Fibroblast of lung (primary cell): Measurements from ENCODE around the gene SUGCT. TPM values are rescaled to one million over a fixed set of nuclear protein-coding genes. Genes with fewer than 3 reads are reported as not detected.

Experiments
- DNase-seq, 2 donors: peaks; one replicate each; pipeline versions ENCODE4 v3.0.0 to v3.0.0-alpha.2; 2010; ENCODE audit warnings: low read depth in 2 of 2
- H2AFZ ChIP-seq: 2 replicates; pipeline ENCODE4 v1.5.1; 2012; ENCODE audit warnings: low read length, control low read depth, inconsistent platforms
- H3K27ac ChIP-seq: 2 replicates; pipeline ENCODE4 v1.5.1; 2011; ENCODE audit warnings: low read length, control low read depth; ENCODE audit not compliant: insufficient read depth
- H3K27me3 ChIP-seq: 2 replicates; pipeline ENCODE4 v1.5.1; 2011; ENCODE audit warnings: mild to moderate bottlenecking, low read length; ENCODE audit not compliant: control insufficient read depth, insufficient read depth
- H3K36me3 ChIP-seq: 2 replicates; pipeline ENCODE4 v1.5.1; 2011; ENCODE audit warnings: low read length; ENCODE audit not compliant: control insufficient read depth, insufficient read depth
- H3K4me1 ChIP-seq: 2 replicates; pipeline ENCODE4 v1.5.1; 2011; ENCODE audit warnings: low read length; ENCODE audit not compliant: control insufficient read depth, insufficient read depth; ENCODE audit errors: extremely low read depth
- H3K4me2 ChIP-seq: 2 replicates; pipeline ENCODE4 v1.5.1; 2011; ENCODE audit warnings: low read length, control low read depth; ENCODE audit not compliant: insufficient read depth; ENCODE audit errors: extremely low read depth
- H3K4me3 ChIP-seq, 4 experiments: fragments of 200-600 bp in 1 of 4; sonication (generic) in 1 of 4; replicated peaks in 1 of 4; 2 replicates each; pipeline ENCODE4 v1.5.1; 2011 to 2016; ENCODE audit warnings: low read length in 4 of 4, low read depth in 3 of 4, mild to moderate bottlenecking in 3 of 4, control low read depth in 2 of 4, inconsistent platforms in 1 of 4, mixed read lengths in 1 of 4; ENCODE audit not compliant: insufficient read depth in 1 of 4; ENCODE audit errors: control extremely low read depth in 1 of 4
- H3K79me2 ChIP-seq: 2 replicates; pipeline ENCODE4 v1.5.1; 2012; ENCODE audit warnings: mild to moderate bottlenecking, low read length, inconsistent platforms; ENCODE audit not compliant: control insufficient read depth, insufficient read depth
- H3K9ac ChIP-seq: 2 replicates; pipeline ENCODE4 v1.5.1; 2011; ENCODE audit warnings: mild to moderate bottlenecking, low read length, control low read depth; ENCODE audit not compliant: insufficient read depth
- H3K9me3 ChIP-seq: 2 replicates; pipeline ENCODE4 v1.5.1; 2012; ENCODE audit warnings: low read depth, low read length; ENCODE audit not compliant: control insufficient read depth, insufficient read depth
- H4K20me1 ChIP-seq: 2 replicates; pipeline ENCODE4 v1.5.1; 2011; ENCODE audit warnings: low read length; ENCODE audit not compliant: control insufficient read depth, insufficient read depth; ENCODE audit errors: extremely low read depth
- CTCF ChIP-seq, 2 donors: IDR thresholded peaks in 1 of 2; conservative IDR thresholded peaks in 1 of 2; 1 replicate in 1 of 2; 2 replicates in 1 of 2; pipeline ENCODE4 v1.5.1; 2011 to 2012; ENCODE audit warnings: low read length in 2 of 2, control low read depth in 1 of 2, inconsistent platforms in 1 of 2, low read depth in 1 of 2, mild to moderate bottlenecking in 1 of 2
- EZH2 ChIP-seq: IDR thresholded peaks from 2 replicates; pipeline ENCODE4 v1.5.1; 2012; ENCODE audit warnings: low read length, control low read depth, mild to moderate bottlenecking; ENCODE audit errors: missing control alignments
- polyA plus RNA-seq, 2 donors: library from polyadenylated mRNA; depleted of rRNA in 1 of 2; stranded (reverse) in 1 of 2; unstranded in 1 of 2; fragments of >200 nt; gene quantifications; 2 replicates each; pipeline ENCODE4 v1.2.1, GENCODE V29; 2011 to 2012; ENCODE audit warnings: missing spikeins in 1 of 2
- total RNA-seq: library from RNA; depleted of rRNA; stranded (reverse); fragments of >200 nt; gene quantifications from 2 replicates; pipeline ENCODE4 v1.2.1, GENCODE V29; 2014

SUGCT gene
- total and polyA plus RNA-seq, 2 donors (not counting 1 experiment from before 2014, with no cell fraction given): 8.4 to 16.5 TPM

- no peak overlapping the region for H2AFZ ChIP-seq
- no peak overlapping the region for H3K9ac ChIP-seq
- no peak for TF ChIP-seq EZH2
- TF ChIP-seq CTCF (conservative IDR thresholded peaks at IDR 0.05 in 1 of 2, IDR thresholded peaks at IDR 0.05 in 1 of 2; ENCODE audit: low read depth in 1 of 2, low read length in 2 of 2): no peak
- no peaks in the 10 kb centered on the region for H3K79me2 ChIP-seq
- no peaks in the 10 kb centered on the region for H3K27me3 ChIP-seq
- H3K27ac ChIP-seq: no peak overlapping the region
- H4K20me1 ChIP-seq: no peaks in the 10 kb centered on the region
- H3K36me3 ChIP-seq: no peaks in the 10 kb centered on the region
- no peaks in the 10 kb centered on the region for H3K9me3 ChIP-seq
- peaks cover 2% of the 10 kb centered on the region for H3K4me1 ChIP-seq
- no peak overlapping the region for H3K4me2 ChIP-seq
- no peak overlapping the region for H3K4me3 ChIP-seq
- peak in 1 of 2 donors; percentile 24 for DNase-seq
These were observed 414.7 kb downstream of the SUGCT start for GRCh38 chr7:40549372-40550039.

GRCh38 chr7:40551685-40552576 is 417.1 kb downstream of the SUGCT start:
- peaks cover 2% of the 10 kb centered on the region for H3K4me1 ChIP-seq
- no peak overlapping the region for H3K9ac ChIP-seq
- H3K27ac ChIP-seq: no peak overlapping the region
- H3K4me3 ChIP-seq: no peak overlapping the region
- H3K36me3 ChIP-seq: no peaks in the 10 kb centered on the region
- H3K27me3 ChIP-seq: no peaks in the 10 kb centered on the region
- H2AFZ ChIP-seq: no peak overlapping the region
- DNase-seq: peak; percentile 65 to 86
- no peaks in the 10 kb centered on the region for H4K20me1 ChIP-seq
- H3K9me3 ChIP-seq: no peaks in the 10 kb centered on the region
- TF ChIP-seq EZH2 (no peak), CTCF (conservative IDR thresholded peaks at IDR 0.05 in 1 of 2, IDR thresholded peaks at IDR 0.05 in 1 of 2; ENCODE audit: low read depth in 1 of 2, low read length in 2 of 2) (no peak)
- H3K79me2 ChIP-seq: no peaks in the 10 kb centered on the region
- H3K4me2 ChIP-seq: no peak overlapping the region

- H4K20me1 ChIP-seq: no peaks in the 10 kb centered on the region
- no peaks in the 10 kb centered on the region for H3K9me3 ChIP-seq
- no peaks in the 10 kb centered on the region for H3K27me3 ChIP-seq
- no peak overlapping the region for H3K9ac ChIP-seq
- DNase-seq: no peak
- no peaks in the 10 kb centered on the region for H3K36me3 ChIP-seq
- no peaks in the 10 kb centered on the region for H3K4me1 ChIP-seq
- no peaks in the 10 kb centered on the region for H3K79me2 ChIP-seq
- no peak overlapping the region for H3K4me3 ChIP-seq
- no peak overlapping the region for H3K27ac ChIP-seq
- TF ChIP-seq EZH2 (no peak), CTCF (conservative IDR thresholded peaks at IDR 0.05 in 1 of 2, IDR thresholded peaks at IDR 0.05 in 1 of 2; ENCODE audit: low read depth in 1 of 2, low read length in 2 of 2) (no peak)
- no peak overlapping the region for H3K4me2 ChIP-seq
- no peak overlapping the region for H2AFZ ChIP-seq
These were observed 425.9 kb downstream of the SUGCT start for GRCh38 chr7:40560672-40561071.
